NCI-H2196 (cell line): ENCODE data around the gene MAGI1.

ENCODE experiments used
- DNase-seq: peaks from one replicate; lab custom pipeline; 2025; ENCODE audit not compliant: unreplicated experiment; lab: John Stamatoyannopoulos, UW

MAGI1 gene

GRCh38 chr3:65502526-65502925, 536.2 kb downstream of the MAGI1 start:
- no peak for DNase-seq

DNA sequence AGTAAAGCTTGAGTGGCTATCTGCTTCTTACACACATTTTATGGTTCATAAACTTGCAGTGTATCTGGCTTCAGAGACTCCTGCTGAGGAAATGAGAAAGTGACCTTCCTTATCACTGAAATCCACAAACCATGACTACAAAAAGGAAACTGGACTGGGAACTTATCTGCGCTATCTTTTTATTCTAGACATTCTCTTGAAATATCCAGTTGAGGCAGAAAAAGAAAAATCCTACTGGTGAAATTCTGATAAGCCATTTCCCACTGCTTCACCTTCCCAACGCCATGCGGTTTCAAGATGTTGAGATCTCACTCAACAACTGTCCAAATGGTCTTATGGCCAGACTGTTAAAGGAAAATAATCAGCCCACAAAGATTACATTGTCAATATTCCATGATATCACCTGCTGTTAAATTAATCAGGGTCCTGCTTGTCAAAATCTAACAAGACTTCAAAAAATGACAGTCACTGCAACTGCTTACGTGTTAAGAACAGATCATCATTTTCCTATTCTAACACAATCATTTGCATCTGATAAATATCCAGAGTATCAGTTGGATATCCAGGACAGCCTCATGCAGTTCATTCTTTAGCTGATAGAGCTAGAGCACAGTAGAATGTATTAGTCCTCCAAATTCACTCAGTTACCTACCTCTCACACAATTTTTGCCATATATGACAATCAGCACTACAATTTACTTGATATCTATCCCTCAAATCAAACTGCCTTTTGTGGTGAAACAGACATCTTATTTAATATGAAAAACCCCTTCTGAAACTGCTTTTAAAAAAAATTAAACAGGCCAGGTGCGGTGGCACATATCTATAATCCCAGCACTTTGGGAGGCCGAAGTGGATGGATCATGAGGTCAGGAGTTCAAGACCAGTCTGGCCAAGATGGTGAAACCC, 538.1 kb downstream of the MAGI1 start:
- DNase-seq, result no peak

- DNase-seq, result no peak
Observed at GRCh38 chr3:65497846-65498245, 540.9 kb downstream of the MAGI1 start.

DNA sequence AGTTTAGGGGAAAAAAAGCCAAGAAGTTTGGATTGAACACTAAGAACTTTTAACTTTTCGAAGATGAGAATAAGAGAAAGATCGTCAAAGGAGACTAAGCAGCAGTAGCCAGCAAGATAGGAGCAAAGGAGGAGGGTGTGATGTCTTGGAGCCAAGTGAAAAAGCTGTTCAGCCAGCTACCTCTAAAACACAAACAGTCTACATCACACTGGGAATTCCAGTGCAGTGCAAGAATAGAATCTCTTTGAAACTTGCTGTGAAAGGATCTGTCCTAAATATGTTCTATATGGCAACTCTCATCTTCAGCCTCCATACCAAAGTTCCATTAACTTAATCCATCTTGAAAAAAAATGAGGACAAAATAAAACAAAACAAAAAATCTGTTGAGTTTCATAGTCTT, 541.5 kb downstream of the MAGI1 start:
- no peak for DNase-seq

DNA sequence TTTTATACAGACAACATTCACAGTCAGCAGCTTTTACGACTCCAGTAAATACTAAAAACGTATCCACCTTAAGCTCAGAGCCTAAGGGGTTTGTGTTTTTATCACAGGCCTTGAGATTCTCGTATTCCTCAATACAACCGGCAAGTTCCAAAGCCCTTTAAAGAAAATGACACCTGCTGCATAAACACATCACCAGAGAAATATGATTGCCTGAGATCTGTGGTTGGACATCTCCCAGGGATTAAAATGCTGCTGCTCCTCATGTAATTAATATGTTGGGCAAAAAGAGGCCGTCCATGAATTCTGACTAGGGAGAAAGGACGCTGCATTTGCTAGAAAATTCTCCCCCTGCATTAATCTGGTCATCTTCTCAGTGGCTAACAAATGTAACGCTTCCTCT, 544.8 kb downstream of the MAGI1 start:
- DNase-seq, result no peak

GRCh38 chr3:65493371-65493882, 545.3 kb downstream of the MAGI1 start:
- no peak for DNase-seq

DNA sequence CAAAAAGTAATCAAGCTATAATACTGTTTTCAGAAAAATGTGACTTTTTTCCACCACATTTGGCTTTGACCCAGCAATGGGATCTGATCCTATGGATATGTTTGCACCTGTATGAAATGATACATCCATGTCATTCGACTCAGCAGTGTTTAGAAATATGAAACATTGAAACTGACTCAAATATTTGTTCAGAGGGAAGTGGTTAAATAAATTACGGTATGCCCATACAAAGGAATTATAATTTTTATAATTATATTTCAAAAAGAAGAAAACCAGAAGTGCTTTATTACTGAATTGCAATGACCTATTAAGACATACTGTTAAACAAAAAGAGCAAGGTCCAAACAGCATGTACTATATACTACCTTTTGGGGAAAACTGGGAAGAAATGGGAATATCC, 546.5 kb downstream of the MAGI1 start:
- DNase-seq, result no peak

- DNase-seq, result no peak
Observed at GRCh38 chr3:65490114-65490513, 548.6 kb downstream of the MAGI1 start.

DNA sequence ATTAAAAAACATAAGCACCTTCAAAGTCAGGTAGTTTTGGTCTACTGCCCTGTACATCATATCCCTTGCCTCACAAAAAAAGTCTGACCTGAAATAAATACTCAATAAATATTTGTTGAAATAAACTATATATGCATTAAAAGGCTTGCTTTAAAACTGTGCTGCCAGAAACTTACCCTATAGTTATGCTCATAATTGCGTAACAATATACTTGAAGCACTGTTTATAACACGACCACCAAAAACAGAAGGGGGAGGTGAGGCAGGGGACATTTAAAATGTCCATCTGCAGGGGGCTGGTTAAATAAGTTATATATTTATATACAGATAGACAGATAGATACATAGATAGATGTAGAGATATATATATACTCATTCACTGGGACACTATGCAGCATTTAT, 549.5 kb downstream of the MAGI1 start:
- DNase-seq, result no peak

DNA sequence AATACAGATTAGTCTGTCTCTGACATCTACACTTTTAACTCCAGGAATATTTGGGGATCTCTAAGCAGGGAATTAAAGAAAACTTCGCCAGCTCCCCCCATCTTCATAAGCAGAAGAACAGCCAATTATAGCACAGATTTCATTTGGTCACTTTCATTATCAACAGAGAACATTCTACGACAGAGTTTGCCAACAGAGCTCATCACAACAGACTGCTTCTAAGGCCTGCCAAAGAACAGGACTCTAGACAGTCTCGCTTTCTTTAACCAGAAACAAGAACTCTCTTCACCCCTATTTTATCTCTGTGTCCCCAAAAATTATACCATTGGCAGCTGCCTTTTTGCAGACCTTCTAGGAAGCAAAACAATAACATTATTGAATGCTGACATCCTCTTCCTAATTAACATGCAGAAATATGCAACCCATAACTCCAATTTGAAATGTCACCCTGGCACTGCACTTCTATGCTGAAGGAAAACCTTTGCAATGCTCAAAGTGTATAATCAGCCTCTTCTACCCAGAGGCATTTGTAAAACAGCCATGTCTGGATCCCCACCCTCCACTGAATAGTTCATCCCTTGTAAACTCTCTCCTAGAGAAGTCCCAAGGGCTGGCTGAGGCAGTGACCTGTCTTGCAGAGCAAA, 552.8 kb downstream of the MAGI1 start:
- DNase-seq, result no peak

DNA sequence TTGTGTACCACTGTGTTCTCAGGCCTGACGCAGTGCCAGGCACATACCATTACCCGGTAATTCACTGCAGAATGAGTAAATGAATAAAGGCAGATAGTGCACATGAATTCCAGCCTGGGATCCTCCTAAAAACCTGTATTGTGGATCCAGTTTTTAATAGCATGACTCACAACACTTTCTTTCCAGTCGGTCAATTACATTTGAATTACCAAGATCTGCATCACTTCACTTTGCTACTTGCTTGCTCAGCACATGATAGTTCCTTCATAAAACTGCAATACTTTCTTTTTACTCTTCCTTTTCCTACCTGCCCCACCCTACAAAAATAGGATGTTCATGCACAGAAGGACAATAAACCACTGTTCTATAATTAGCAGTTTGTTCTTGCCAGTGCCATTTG, 553.8 kb downstream of the MAGI1 start:
- no peak for DNase-seq

- DNase-seq, result peak; percentile 29
Observed at GRCh38 chr3:65483480-65483879, 555.2 kb downstream of the MAGI1 start.

DNA sequence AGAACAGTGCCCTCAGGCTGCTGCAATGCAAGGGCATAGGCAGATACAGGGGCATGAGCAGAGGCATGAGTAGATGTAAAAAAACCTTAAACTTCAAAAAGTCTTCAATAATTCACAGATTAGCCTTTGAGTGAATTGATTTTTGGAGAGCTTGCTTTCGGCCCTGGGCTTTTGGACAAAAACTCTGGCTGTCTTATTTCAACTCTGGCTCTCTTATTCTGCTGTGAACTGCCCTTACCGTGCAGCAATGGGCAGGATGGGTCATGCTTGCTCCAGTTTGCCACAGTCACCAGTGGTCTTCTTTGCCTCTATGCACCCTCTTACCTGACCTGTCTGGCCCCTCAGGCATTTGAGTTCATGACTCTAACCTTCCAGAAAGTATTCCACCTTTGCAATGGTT, 555.7 kb downstream of the MAGI1 start:
- no peak for DNase-seq

DNA sequence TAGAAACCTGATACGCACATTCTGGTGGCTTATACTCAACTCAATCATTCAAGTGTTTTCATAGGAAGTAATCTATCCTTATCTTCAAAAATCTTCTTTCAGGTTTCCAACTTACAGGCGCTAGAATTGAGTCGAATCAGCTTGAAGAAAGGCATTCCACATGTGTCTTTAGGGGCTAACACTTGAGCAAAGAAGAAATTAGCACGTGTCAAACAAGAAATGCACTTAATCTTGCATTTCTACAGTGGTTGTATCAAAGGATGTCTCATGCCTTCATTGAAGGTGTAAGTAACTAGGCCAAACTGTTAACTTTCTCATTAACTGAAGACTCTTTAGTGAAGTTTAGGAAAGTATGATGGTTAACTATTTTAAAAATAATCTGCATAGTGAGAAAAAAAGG, 557.6 kb downstream of the MAGI1 start:
- DNase-seq, result no peak

DNA sequence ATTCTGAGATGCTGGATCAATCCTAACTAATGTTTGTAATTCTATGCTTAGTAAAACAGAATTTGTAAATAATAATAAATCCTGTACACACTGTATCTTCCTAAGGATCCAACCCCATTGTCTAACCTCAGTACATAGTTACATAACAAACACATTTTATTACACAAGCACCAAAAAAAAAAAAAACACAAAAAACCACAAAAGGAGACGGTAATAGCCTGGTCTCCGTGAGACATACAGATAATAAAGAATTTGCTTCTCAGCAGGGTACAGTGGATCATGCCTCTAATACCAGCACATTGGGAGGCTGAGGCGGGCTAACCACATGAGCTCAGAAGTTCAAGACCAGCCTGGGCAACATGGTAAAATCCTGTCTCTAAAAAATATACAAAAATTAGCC, 558.7 kb downstream of the MAGI1 start:
- no peak for DNase-seq

GRCh38 chr3:65478551-65479500, 559.9 kb downstream of the MAGI1 start:
- DNase-seq, result no peak

GRCh38 chr3:65473736-65474135, 565.0 kb downstream of the MAGI1 start:
- DNase-seq, result no peak

DNA sequence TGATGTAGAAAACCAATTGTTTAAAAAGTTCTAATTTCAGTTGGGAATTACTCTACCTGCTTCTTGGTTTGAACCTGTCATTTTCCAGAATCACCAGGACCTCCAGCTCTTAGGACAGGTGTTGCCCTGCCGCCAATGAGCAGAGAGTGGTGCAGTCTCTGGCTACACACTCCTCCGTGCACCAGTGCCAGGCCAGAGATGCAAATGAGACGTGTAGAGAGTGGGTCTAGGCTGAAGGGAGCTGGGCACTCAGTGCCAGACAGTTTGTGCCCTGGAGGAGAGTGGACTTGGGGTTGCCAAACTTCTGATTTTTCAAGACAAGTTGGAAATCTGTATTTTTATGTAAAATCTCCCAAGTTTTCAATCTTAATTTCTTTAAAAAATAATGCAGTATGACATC, 566.2 kb downstream of the MAGI1 start:
- DNase-seq, result no peak

DNA sequence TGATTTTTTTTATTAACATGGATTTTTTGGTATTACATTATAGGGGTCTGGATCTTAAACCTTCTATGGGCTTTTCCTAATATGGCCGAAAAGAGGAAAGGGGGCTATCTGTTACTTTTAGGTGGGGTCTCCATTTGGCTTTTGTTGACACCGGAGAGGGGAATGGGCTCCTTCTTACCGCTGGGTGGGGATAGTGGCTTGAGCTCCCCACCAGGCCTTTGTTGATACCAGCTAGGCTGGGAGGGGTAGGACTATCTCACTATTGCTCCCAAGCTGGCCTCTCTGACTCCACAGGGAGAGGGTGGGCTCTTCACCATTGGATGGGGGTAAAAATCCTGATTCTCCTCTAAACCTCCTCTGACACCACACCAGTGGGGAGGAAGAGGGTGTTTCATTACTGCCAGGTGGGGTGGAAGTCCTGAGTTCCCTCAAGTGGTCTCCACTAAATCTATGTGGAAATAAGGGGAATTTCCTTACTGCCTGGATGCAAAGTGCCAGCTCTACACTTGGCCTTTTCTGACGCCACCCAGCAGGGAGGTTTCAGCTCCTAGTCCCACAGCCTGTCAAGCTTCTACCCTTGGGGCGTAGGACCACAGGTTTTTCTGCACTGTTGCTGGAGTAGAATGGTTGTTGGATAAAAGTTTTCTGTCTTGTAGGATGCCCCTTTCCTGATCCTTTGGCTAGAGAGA, 572.3 kb downstream of the MAGI1 start:
- DNase-seq, result no peak

DNA sequence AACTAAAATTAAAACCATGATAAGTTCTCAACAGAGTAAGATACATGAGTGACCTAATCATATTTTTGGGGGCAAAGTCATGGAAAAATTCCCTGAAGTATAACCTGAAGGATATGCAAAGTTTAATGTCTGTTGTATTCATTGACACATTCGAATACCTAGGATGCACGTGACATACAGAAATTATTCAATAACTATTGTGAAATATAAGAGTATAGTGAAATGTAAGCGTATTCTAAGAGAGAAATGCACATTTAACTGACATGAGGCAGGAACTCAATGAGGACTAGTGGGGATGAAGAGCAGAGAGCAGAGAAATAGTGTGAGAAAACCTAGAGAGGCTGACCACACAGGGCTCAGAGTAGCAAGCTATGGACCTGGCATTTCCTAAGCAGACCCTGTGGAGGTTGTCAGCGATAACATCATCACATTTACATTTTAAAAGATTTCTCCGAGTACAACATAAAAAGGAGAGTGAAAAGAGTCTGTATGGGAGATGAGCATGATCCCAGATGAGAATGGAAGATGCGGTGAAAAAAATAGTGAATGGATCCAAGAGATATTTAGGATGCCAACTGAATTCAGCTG, 588.8 kb downstream of the MAGI1 start:
- DNase-seq, result no peak
